GM23338 (cell line): ENCODE measurements around the gene HPS3. TPM values are rescaled to one million over a fixed set of nuclear protein-coding genes. Genes with fewer than 3 reads are reported as not detected.
A peak's percentile ranks its signal among the peaks of the same experiment; 100 is the strongest.

Experiments used
- ATAC-seq: fragments of 200-7000 bp; cut with Tn5 transposase; 3 replicates; pipeline ENCODE4 v1.9.1; 2020
- DNase-seq: peaks from one replicate; pipeline ENCODE4 v3.0.0-alpha.2; 2015; ENCODE audit warnings: low spot score
- H2AFZ ChIP-seq: fragments of 200-600 bp; sonication (generic); 2 replicates; pipeline ENCODE4 v1.8.0; 2016; ENCODE audit warnings: antibody characterized with exemption, mild to moderate bottlenecking, moderate library complexity
- H3F3A ChIP-seq: fragments of 200-600 bp; sonication (generic); replicated peaks from 2 replicates; pipeline ENCODE4 v1.8.0; 2017; ENCODE audit warnings: antibody characterized with exemption, mixed run types, low read depth
- H3K27ac ChIP-seq: fragments of 200-600 bp; sonication (generic); 2 replicates; pipeline ENCODE4 v1.6.1; 2016; ENCODE audit warnings: low read depth
- H3K27me3 ChIP-seq: fragments of 200-600 bp; sonication (generic); 2 replicates; pipeline ENCODE4 v1.8.0; 2016; ENCODE audit warnings: mild to moderate bottlenecking, mixed run types, moderate library complexity; ENCODE audit not compliant: insufficient read depth
- H3K36me3 ChIP-seq: fragments of 200-600 bp; sonication (generic); 2 replicates; pipeline ENCODE4 v1.8.0; 2016; ENCODE audit warnings: mild to moderate bottlenecking; ENCODE audit not compliant: insufficient read depth
- H3K4me1 ChIP-seq: fragments of 200-600 bp; sonication (generic); 2 replicates; pipeline ENCODE4 v1.8.0; 2016; ENCODE audit warnings: mild to moderate bottlenecking, moderate library complexity; ENCODE audit not compliant: insufficient read depth
- H3K4me2 ChIP-seq: fragments of 200-600 bp; sonication (generic); 2 replicates; pipeline ENCODE4 v1.7.1; 2017; ENCODE audit warnings: mixed run types
- H3K4me3 ChIP-seq: fragments of 200-600 bp; sonication (generic); 2 replicates; pipeline ENCODE4 v1.6.1; 2016; ENCODE audit warnings: mixed run types
- H3K79me2 ChIP-seq: fragments of 200-600 bp; sonication (generic); replicated peaks from 2 replicates; pipeline ENCODE4 v1.8.0; 2017; ENCODE audit warnings: mild to moderate bottlenecking; ENCODE audit not compliant: insufficient read depth
- H3K9me2 ChIP-seq: fragments of 200-600 bp; sonication (generic); 2 replicates; pipeline ENCODE4 v1.8.0; 2017; ENCODE audit not compliant: insufficient read depth
- H4K20me1 ChIP-seq: fragments of 200-600 bp; sonication (generic); replicated peaks from 2 replicates; pipeline ENCODE4 v1.8.0; 2017; ENCODE audit warnings: mild to moderate bottlenecking; ENCODE audit not compliant: insufficient read depth
- H3K27ac Mint-ChIP-seq: 2 replicates; pipeline ENCODE4 v1.8.0; 2020; ENCODE audit warnings: inconsistent platforms, mild to moderate bottlenecking, moderate library complexity, mixed read lengths
- H3K27me3 Mint-ChIP-seq: 3 replicates; pipeline ENCODE4 v1.8.0; 2022; ENCODE audit warnings: low read depth, mild to moderate bottlenecking, moderate library complexity, mixed read lengths, inconsistent platforms; ENCODE audit not compliant: insufficient read depth, poor library complexity
- H3K36me3 Mint-ChIP-seq: 3 replicates; pipeline ENCODE4 v1.8.0; 2021; ENCODE audit warnings: low read depth, mild to moderate bottlenecking, inconsistent platforms, moderate library complexity, mixed read lengths
- H3K4me1 Mint-ChIP-seq: 3 replicates; pipeline ENCODE4 v1.8.0; 2020; ENCODE audit warnings: mild to moderate bottlenecking, inconsistent platforms, mixed read lengths
- H3K4me3 Mint-ChIP-seq: 3 replicates; pipeline ENCODE4 v1.8.0; 2021; ENCODE audit warnings: moderate library complexity, mild to moderate bottlenecking, inconsistent platforms, mixed read lengths
- H3K9me3 Mint-ChIP-seq: 3 replicates; pipeline ENCODE4 v1.8.0; 2020; ENCODE audit warnings: moderate library complexity, mild to moderate bottlenecking, inconsistent platforms, mixed read lengths
- CREB1 ChIP-seq: fragments of 250-450 bp; sonication (Bioruptor Pico); IDR thresholded peaks from 2 replicates; pipeline ENCODE4 v1.5.0; 2020; ENCODE audit warnings: low read depth, mild to moderate bottlenecking, moderate library complexity
- CTCF ChIP-seq, 2 experiments: fragments of 200-600 bp in 1 of 2; sonication (generic) in 1 of 2; conservative IDR thresholded peaks; 2 replicates each; pipeline versions ENCODE4 v1.5.1 to v1.6.1; 2016 to 2017; ENCODE audit warnings: antibody characterized with exemption in 2 of 2, low read depth in 2 of 2, mild to moderate bottlenecking in 2 of 2, moderate library complexity in 1 of 2
- ETS1 ChIP-seq: IDR thresholded peaks from 2 replicates; pipeline ENCODE4 v1.6.1; 2016; ENCODE audit warnings: antibody characterized with exemption
- EZH2 ChIP-seq: fragments of 200-600 bp; sonication (generic); IDR thresholded peaks from one replicate; pipeline ENCODE4 v1.8.0; 2017; ENCODE audit warnings: antibody characterized with exemption, mild to moderate bottlenecking, low read depth; ENCODE audit not compliant: unreplicated experiment
- NANOG ChIP-seq: IDR thresholded peaks from 2 replicates; pipeline ENCODE4 v1.6.1; 2016; ENCODE audit warnings: antibody characterized with exemption, borderline replicate concordance
- POLR2AphosphoS5 ChIP-seq: IDR thresholded peaks from 2 replicates; pipeline ENCODE4 v1.6.1; 2016; ENCODE audit warnings: antibody characterized with exemption, low read depth
- REST ChIP-seq: IDR thresholded peaks from one replicate; pipeline ENCODE4 v1.6.1; 2018; ENCODE audit warnings: antibody characterized with exemption; ENCODE audit not compliant: unreplicated experiment
- STAT1 ChIP-seq: IDR thresholded peaks from one replicate; pipeline ENCODE4 v1.6.1; 2016; ENCODE audit warnings: antibody characterized with exemption; ENCODE audit not compliant: unreplicated experiment
- ZNF114 ChIP-seq: fragments of 250-450 bp; sonication (Bioruptor Pico); IDR thresholded peaks from 2 replicates; pipeline ENCODE4 v1.5.0; 2020; ENCODE audit warnings: mild to moderate bottlenecking, moderate library complexity
- ZNF331 ChIP-seq: fragments of 250-450 bp; sonication (Bioruptor Pico); IDR thresholded peaks from 2 replicates; pipeline ENCODE4 v1.5.0; 2020; ENCODE audit warnings: low read depth, mild to moderate bottlenecking, moderate library complexity
- polyA plus RNA-seq: library from polyadenylated mRNA; unstranded; fragments of >200 nt; fragmentation: Nextera tagmentation; extraction: Ambion mirVana; gene quantifications from 2 replicates; pipeline ENCODE4 v1.2.1, GENCODE V29; 2016
- total RNA-seq: library from RNA; depleted of rRNA; stranded (reverse); fragments of >200 nt; shearing (Covaris generic); gene quantifications from 2 replicates; pipeline ENCODE4 v1.2.3, GENCODE V29; 2014

Gene HPS3
- total and polyA plus RNA-seq, 2 experiments from 2014 or later: 41.7 to 66.8 TPM

- Mint-ChIP-seq H3K4me1 (peaks cover 11% of the 10 kb centered on the region), H3K9me3 (peaks cover 18% of the 10 kb centered on the region), H3K27me3 (peaks cover 2% of the 10 kb centered on the region), H3K4me3 (no peak overlapping the region), H3K36me3 (peaks cover 17% of the 10 kb centered on the region), H3K27ac (no peak overlapping the region)
- Histone ChIP-seq H3K27me3 (no peaks in the 10 kb centered on the region), H3K4me3 (no peak overlapping the region), H3K27ac (no peak overlapping the region), H2AFZ (peak overlapping the region; percentile 14; the same call in 1 of the 2 replicates), H3F3A (no peaks in the 10 kb centered on the region), H3K79me2 (no peaks in the 10 kb centered on the region), H3K9me2 (no peaks in the 10 kb centered on the region), H3K4me2 (no peak overlapping the region), H3K36me3 (no peaks in the 10 kb centered on the region), H3K4me1 (peaks cover 7% of the 10 kb centered on the region), H4K20me1 (no peaks in the 10 kb centered on the region)
- no peak for TF ChIP-seq REST
- TF ChIP-seq POLR2AphosphoS5: no peak
- ATAC-seq (peak; percentile 26; the same call in 1 of the 3 replicates), DNase-seq (no peak)
Observed at GRCh38 chr3:149114458-149114857, 15.0 kb upstream of the HPS3 start.

GRCh38 chr3:149115114-149115513, 14.3 kb upstream of the HPS3 start:
- ATAC-seq: no peak
- Histone ChIP-seq H3K36me3 (no peaks in the 10 kb centered on the region), H2AFZ (0 out of 2 replicates have a peak overlapping the region, but pooled peaks have one; percentile 14), H3K4me2 (no peak overlapping the region), H3K79me2 (no peaks in the 10 kb centered on the region), H4K20me1 (no peaks in the 10 kb centered on the region), H3K27me3 (no peaks in the 10 kb centered on the region), H3K27ac (no peak overlapping the region), H3K4me3 (no peak overlapping the region), H3F3A (no peaks in the 10 kb centered on the region), H3K4me1 (peaks cover 7% of the 10 kb centered on the region), H3K9me2 (no peaks in the 10 kb centered on the region)
- TF ChIP-seq STAT1 (no peak), REST (no peak), CTCF (conservative IDR thresholded peaks at IDR 0.05; ENCODE audit: low read depth in 2 of 2) (no peak), EZH2 (no peak), ETS1 (no peak), NANOG (no peak), ZNF114 (CRISPR knock-in tag) (no peak), ZNF331 (CRISPR knock-in tag) (no peak), CREB1 (CRISPR knock-in tag) (no peak)
- Mint-ChIP-seq H3K9me3 (peaks cover 13% of the 10 kb centered on the region), H3K27me3 (peaks cover 2% of the 10 kb centered on the region), H3K27ac (no peak overlapping the region), H3K4me1 (peaks cover 11% of the 10 kb centered on the region), H3K4me3 (no peak overlapping the region), H3K36me3 (peaks cover 12% of the 10 kb centered on the region)
- no peak for DNase-seq
